ENCODE measurements around the gene PTPRE. TPM values are rescaled to one million over a fixed set of nuclear protein-coding genes. Genes with fewer than 3 reads are reported as not detected.
A peak's percentile ranks its signal among the peaks of the same experiment; 100 is the strongest.

PTPRE gene
- total RNA-seq, 1 experiment from 2014 or later: 0.70 TPM

- peak; percentile 5 for DNase-seq
- Histone ChIP-seq H3K56ac (ENCODE audit: insufficient read length, low read depth, low read length) (no peak overlapping the region), H3K4me1 (ENCODE audit: insufficient read depth, low read length) (peaks cover 11% of the 10 kb centered on the region; the same call in 1 of the 2 replicates), H2BK20ac (ENCODE audit: low read depth, low read length, poor library complexity, severe bottlenecking) (no peak overlapping the region), H2AFZ (ENCODE audit: low read length) (no peak overlapping the region), H3K4me2 (ENCODE audit: insufficient read depth, insufficient read length, low read length) (no peak overlapping the region), H3K23me2 (ENCODE audit: insufficient read length, low read depth, low read length, poor library complexity, severe bottlenecking) (no peaks in the 10 kb centered on the region), H4K91ac (ENCODE audit: insufficient read length, low read depth, low read length) (no peak overlapping the region), H2BK120ac (ENCODE audit: low read depth, low read length, poor library complexity, severe bottlenecking) (no peak overlapping the region), H2BK5ac (ENCODE audit: insufficient read length, low read length) (no peak overlapping the region), H4K8ac (replicated peaks; ENCODE audit: insufficient read length, low read depth, low read length) (no peak overlapping the region), H2BK12ac (ENCODE audit: insufficient read length, low read depth, low read length) (no peak overlapping the region), H3K23ac (ENCODE audit: insufficient read length, low read depth, low read length) (no peak overlapping the region), H2BK15ac (ENCODE audit: low read depth, low read length) (no peak overlapping the region), H3K79me2 (ENCODE audit: insufficient read depth, low read length) (no peaks in the 10 kb centered on the region), H3T11ph (ENCODE audit: low read length) (no peak overlapping the region), H3K27me3 (ENCODE audit: insufficient read depth, low read length) (no peaks in the 10 kb centered on the region), H3K14ac (ENCODE audit: insufficient read depth, low read length) (no peak overlapping the region), H3K9me3 (ENCODE audit: control insufficient read depth, low read depth, low read length) (no peaks in the 10 kb centered on the region), H3K4ac (ENCODE audit: low read depth, low read length) (no peak overlapping the region), H2AK5ac (ENCODE audit: insufficient read length, low read length) (no peak overlapping the region), H3K9ac (ENCODE audit: extremely low read depth, insufficient read length, low read length) (no peak overlapping the region), H4K5ac (ENCODE audit: insufficient read length, low read depth, low read length) (no peak overlapping the region), H3K18ac (ENCODE audit: insufficient read length, low read depth, low read length) (no peak overlapping the region), H3K79me1 (ENCODE audit: insufficient read depth, low read depth, low read length, poor library complexity, severe bottlenecking) (no peaks in the 10 kb centered on the region), H4K20me1 (ENCODE audit: control insufficient read depth, insufficient read depth, insufficient read length) (no peaks in the 10 kb centered on the region), H3K27ac (ENCODE audit: insufficient read length, low read depth, low read length) (no peak overlapping the region)
- H3K27me3 Mint-ChIP-seq (ENCODE audit: low read depth): no peaks in the 10 kb centered on the region; the same call in 1 of the 2 replicates
- H3K9me3 Mint-ChIP-seq: no peaks in the 10 kb centered on the region
- H3K4me1 Mint-ChIP-seq: peaks cover 43 to 46% of the 10 kb centered on the region in 2 experiments
- no peak for TF ChIP-seq CTCF (conservative IDR thresholded peaks at IDR 0.05)
- no peak overlapping the region for H3K4me3 Mint-ChIP-seq
- H3K27ac Mint-ChIP-seq: no peak overlapping the region
- no CpG with 5 or more reads among the region's 12 CpGs for WGBS (ENCODE audit: extremely low coverage, insufficient read length, low lambda C conversion rate)
- no peaks in the 10 kb centered on the region for H3K36me3 Mint-ChIP-seq (ENCODE audit: insufficient read depth in 1 of 3, low read depth in 3 of 3)
Measured at GRCh38 chr10:127964621-127965020, 57.7 kb downstream of the PTPRE start.

Data from H9 (cell line).